Suprapubic skin (tissue), 4 donors: Measurements from ENCODE around the gene PTK7.

Experiments used
- CTCF ChIP-seq, 2 donors: fragments of 200-600 bp in 1 of 2; fragments of 450-650 bp in 1 of 2; sonication (generic) in 1 of 2; IDR thresholded peaks; one replicate each; pipeline ENCODE4 v1.5.1; 2016 to 2019; ENCODE audit warnings: antibody characterized with exemption in 2 of 2, mild to moderate bottlenecking in 1 of 2, moderate library complexity in 1 of 2
- EP300 ChIP-seq: sonication (generic); formaldehyde crosslinking; IDR thresholded peaks from one replicate; pipeline ENCODE4 v1.6.1; 2017; ENCODE audit warnings: antibody characterized with exemption
- POLR2A ChIP-seq, 2 donors: fragments of 450-650 bp; IDR thresholded peaks; one replicate each; pipeline ENCODE4 v1.6.1; 2017; ENCODE audit warnings: antibody characterized with exemption in 2 of 2, mild to moderate bottlenecking in 2 of 2, moderate library complexity in 2 of 2
- POLR2AphosphoS5 ChIP-seq, 3 donors: sonication (generic); formaldehyde crosslinking; IDR thresholded peaks; one replicate each; pipeline ENCODE4 v1.6.1; 2017; ENCODE audit warnings: antibody characterized with exemption in 3 of 3

DNA sequence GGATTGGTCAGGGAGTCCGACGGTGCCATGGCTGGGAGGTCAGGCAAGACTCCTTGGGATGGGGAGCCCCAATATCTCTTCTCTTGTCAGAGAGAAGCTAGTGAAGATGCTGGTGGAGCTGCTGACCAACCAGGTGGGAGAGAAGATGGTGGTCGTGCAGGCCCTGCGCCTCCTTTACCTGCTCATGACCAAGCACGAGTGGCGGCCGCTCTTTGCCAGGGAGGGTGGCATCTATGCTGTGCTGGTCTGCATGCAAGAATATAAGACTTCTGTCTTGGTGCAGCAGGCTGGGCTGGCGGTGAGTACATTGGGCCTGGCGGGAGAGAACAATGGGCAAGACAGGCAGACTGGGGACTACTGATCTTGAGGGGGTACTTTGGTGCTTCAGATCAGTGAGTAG, 116.8 kb downstream of the PTK7 start:
- TF ChIP-seq CTCF (IDR thresholded peaks at IDR 0.05) (no peak), POLR2A (IDR thresholded peaks at IDR 0.05) (no peak), POLR2AphosphoS5 (IDR thresholded peaks at IDR 0.05) (no peak), EP300 (no peak)
